GM21786 (cell line): Measurements from ENCODE around the gene PAM16.
"Not testable (repeated sequence)": the region's sequence is repeated elsewhere in the genome, so short reads cannot be mapped to it uniquely, and the experiment has no call there.

ENCODE experiments used
- ATAC-seq: cut with Tn5 transposase; IDR thresholded peaks from one replicate; pipeline ENCODE4 v1.9.1; 2021; ENCODE audit not compliant: unreplicated experiment

The PAM16 gene

DNA sequence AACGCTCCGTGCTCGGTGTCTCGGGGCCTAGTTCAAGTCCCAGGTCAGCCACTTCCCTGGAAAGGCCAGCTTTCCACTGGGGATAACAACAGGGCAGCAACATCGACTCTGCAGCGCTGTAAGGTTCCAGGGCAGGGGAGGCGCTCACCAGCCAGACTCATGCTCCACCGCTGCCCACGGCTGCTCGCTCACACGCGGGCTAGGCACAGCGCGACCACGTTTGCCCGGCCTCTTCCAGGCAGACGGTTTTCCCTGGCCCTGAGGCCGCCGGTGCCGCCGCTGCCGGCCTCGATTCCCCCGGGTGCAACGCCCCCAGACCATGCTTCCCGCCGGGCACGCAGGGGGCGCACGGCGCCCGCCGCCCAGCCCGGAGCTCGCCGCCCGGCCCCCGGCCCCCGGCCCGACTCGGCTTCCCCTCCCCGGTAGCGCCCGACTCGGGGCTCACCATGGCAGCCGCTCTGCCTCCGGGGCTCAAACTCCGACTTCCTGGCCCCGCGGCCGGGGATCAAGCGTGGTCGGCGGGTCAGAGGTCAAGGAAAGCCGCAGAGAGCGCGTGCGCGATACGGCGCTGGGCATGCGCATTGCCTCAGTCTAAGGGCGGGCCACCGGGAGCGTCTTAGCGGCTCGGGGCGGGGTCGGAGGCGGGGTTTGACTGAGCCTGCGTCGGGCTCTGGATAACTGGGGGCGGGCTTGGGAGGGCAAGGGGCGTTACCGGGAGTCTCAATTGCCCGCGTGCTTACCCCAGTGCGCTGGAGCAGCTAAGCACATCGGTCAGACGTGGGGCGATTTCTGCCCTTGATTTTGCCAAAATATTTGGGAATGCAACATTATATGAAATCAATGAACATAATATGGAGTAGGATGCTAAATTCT is at the start of gene PAM16:
PAM16 (minus strand) TSS at position 535 of the 873 bp plus-strand sequence; CDS start at position 448, 87 bp downstream.
- ATAC-seq, result peak; percentile 90

GRCh38 chr16:4399001-4399730 is 48.0 kb upstream of the PAM16 start:
- no peak for ATAC-seq

- ATAC-seq, result no peak
Observed at GRCh38 chr16:4395055-4395726, 44.1 kb upstream of the PAM16 start.

DNA sequence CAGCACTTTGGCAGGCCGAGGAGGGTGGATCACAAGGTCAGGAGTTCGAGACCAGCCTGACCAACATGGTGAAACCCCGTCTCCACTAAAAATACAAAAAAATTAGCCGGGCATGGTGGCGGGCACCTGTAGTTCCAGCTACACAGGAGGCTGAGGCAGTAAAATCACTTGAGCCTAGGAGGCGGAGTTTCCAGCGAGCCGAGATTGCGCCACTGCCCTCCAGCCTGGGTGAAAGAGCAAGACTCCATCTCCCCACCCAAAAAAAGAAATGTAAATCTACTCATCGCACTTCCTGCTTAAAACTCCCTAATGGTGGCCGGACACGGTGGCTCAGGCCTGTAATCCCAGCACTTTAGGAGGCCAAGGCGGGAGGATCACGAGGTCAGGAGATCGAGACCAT is 42.7 kb upstream of the PAM16 start:
- ATAC-seq, result not testable (repeated sequence)

DNA sequence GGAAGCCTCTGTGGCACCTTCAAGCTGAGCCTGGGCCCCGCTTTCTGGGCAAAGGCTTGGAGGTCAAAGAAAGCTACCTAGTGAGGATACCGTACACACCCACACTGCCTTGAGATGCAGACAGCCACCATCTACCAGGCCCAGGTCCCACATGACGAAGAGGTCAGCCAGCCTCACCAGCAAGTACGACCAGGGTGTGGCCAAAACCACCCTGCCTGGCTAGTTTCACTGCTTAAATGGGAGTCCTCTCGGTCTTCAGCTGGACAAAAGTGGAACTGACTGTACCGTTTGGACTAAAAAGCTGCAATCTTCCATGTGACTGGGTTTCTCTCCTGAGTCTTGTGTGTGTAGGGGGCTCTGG is 42.1 kb upstream of the PAM16 start:
- ATAC-seq, result no peak

DNA sequence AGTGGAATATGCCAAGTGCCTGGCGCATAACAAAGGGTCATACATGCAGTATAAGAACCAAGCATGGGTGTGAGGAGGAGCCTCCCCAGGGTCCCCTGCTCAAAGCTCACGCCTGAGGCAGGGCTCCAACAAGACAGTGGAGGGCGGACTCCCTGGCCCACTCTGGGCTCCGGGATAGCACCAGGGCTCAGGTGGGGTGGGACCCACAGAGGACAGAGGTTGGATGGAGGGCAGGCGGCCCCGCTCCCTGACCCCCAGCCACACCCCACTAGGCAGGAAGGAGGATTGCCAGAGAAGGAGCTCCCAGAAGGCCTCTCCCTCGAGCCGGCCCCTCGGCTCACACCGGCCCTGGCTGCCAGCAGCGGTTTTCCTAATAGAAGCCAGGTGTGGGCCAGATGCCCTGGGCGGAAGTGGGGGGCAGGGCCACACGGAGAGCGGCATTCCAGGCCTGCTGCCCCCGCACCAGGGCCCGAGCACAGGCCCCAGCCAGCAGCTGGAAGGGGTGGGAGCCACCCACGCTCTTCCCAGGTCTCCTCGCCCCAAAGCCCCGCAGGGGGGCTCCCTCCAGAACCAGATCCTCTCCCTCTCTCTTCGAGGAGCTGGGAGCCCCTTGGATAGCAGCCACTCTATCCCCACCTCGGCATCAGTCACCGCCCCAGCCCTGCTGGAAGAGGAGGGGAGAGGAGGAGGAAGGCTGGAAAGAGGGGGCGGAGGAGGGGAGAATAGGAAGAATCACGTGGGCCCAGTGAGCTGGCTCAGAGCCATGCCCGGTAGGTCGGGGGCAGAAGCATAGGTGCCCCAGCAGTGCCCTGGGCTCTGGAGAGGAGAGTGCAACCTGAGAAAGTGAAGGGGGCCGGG is 41.5 kb upstream of the PAM16 start:
- no peak for ATAC-seq

DNA sequence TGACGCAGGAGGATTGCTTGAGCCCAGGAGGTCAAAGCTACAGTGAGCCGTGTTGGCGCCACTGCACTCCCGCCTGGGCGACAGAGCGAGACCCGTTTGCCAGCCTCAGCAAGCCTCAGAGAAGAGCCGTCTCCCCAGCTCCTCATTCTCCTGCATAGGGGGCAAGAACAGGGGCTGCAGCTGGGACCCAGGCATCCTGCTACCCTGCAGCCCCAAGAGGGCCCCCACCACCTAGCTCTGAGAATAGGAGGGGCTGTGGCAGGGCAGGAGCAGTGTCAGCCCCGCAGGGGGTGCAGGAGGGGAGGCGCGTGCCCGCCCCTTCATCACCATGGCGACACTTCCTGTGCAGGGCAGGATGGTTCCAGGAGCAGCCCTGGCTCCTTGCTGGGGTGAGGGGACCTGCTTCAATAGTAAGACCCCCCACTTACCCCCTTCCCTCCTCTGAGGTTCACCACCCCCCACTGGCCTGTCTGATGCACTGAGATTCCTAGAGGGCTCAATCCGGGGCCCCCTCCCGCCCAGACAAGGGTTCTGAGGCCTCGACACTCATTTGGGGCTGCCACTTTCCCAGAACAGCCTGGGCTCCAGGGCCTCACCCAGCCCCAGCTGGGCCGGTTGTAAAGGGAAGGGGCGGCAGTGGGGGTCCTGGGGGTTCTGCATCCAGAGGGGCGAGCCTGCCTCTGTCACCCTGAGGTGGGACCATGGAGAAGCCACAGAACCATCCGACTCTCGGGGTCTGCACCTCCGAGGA is 40.7 kb upstream of the PAM16 start:
- no peak for ATAC-seq

GRCh38 chr16:4390266-4391260 is 39.4 kb upstream of the PAM16 start:
- ATAC-seq, result no peak

- no peak for ATAC-seq
Observed at GRCh38 chr16:4389051-4389955, 38.2 kb upstream of the PAM16 start.

DNA sequence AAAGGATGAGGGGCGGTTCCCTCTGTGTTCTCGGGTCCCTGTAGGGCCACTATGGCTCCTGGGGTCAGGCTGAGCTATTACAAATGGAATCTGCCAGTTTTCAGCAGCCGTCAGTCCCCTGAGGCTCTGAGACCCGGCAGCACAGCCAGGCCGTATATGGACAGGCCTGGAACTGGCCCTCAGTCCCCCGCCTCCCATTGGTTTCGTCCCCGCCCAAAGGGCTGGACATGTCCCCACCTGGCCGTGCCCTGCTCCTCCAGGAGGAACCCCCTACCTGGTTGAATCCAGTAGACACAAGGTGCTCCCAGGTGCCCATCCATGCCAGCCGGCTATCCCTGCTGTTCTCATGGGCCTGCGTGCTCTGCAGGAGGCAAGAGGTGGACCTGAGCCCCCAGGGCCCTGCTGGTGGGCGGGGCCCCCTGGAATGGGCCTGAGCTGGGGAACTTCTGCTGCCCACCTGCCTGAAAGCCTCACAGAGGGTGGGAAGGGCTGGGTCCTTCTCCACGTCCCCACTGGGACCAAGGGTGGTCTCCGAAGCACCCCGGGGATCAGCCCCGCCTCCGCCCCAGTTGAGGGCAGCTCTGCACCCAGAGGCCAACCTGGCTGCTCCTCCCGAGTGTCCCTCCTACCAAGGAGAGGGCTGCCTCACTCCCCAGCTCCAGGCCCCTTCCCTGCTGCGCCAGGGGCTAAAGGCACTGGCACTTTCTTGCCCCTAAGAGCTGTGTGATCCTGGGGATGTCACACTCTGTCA is 37.3 kb upstream of the PAM16 start:
- ATAC-seq, result no peak

- ATAC-seq, result no peak
Observed at GRCh38 chr16:4387781-4388180, 36.7 kb upstream of the PAM16 start.

- no peak for ATAC-seq
Observed at GRCh38 chr16:4386951-4387565, 35.9 kb upstream of the PAM16 start.

DNA sequence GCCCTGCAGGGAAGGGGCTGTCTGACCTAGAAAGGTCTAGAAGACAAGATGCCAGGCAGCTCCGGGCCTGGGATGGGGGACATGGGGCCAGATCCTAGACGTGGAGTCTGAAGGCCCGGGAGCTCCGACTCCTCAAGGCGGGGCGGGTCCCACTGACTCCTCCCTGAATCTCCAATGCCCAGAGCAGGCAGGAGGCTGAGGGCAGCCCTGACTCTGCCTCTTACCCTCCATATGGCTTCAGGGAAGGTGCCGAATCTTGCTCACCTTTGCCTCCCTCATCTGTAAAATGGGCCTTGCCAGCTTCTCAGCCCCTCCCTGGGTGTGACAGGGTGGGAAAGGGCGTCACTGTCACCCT is 35.3 kb upstream of the PAM16 start:
- no peak for ATAC-seq

DNA sequence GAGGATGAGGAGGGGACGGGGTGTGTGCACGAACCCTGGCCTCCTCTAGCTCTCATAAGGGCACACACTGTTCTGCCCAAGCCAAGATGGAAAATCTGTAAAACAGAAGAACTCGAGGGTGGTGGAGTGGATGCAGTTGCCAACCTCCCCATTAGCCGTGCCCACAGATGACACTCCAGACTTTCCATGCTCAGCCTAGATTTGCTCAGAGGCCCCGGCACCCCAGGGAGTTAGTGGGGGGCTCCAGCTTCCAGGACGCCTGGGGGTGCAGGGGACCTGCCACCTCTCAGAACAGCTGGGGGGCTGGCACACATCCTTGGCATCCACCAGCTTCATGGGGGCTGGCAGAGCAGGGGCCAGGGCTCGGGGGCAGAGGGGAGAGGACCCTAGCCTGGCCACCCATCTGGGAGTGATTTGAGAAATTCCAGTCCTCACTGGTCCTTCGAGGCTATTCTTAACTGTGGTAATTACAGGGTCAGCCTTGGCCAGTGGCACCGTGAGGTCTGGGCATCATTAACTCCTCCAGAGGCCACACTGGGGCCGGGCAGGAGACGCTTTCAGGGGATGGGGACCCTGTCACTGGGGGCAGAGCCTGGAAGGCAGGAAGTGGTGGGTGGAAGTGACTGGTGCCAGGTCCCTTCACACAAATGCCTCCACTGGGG is 34.8 kb upstream of the PAM16 start:
- ATAC-seq, result no peak

GRCh38 chr16:4385066-4385788 is 34.1 kb upstream of the PAM16 start:
- ATAC-seq, result no peak

DNA sequence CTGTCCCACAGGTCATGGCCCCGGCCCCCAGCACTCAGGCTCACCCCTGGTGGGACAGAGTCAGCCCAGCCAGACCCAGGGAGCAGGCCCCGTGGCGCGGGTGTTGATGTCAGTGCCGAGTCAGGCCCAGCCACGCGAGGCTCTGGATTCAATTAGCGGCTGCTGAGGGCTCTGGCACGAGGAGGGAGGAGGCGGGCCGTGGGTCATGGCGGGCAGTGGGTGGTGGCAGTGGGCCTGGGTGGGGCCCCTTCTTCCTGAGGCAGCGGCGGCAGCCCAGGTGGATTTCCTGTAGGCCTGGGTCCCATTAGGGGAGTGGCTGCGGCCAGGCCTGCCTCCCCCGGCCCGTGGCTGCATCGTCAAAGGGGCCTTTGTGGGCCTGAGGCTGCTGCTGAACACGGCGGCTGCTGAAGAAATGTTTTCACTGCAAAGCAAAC is 33.4 kb upstream of the PAM16 start:
- no peak for ATAC-seq
